GM18870 (cell line): Measurements from ENCODE around the gene RGS4.

Source experiments
- ATAC-seq: cut with Tn5 transposase; IDR thresholded peaks from one replicate; pipeline ENCODE4 v1.9.1; 2021; ENCODE audit warnings: moderate library complexity; ENCODE audit not compliant: unreplicated experiment

Gene RGS4

GRCh38 chr1:163094589-163094988, 25.4 kb downstream of the RGS4 start:
- no peak for ATAC-seq

DNA sequence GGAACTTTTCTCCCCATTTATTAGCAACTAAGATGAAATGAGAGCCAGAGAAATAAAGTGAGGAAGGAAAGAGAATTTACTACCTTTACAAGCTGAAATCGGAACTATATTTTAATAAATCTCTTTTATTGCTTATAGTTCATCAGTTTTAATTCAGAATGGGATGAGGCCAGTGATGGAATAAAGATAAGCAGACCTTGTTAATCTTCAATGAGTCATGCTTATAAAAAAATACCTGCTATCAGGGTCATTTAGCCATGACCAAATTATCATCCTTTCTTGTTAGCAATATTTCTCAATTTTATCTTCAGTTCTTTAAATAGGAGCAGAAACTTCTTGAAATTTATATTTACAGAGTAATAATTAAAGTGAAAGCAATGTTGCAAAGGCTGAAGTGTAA, 26.1 kb downstream of the RGS4 start:
- ATAC-seq = no peak

GRCh38 chr1:163102590-163102989, 33.4 kb downstream of the RGS4 start:
- no peak for ATAC-seq

DNA sequence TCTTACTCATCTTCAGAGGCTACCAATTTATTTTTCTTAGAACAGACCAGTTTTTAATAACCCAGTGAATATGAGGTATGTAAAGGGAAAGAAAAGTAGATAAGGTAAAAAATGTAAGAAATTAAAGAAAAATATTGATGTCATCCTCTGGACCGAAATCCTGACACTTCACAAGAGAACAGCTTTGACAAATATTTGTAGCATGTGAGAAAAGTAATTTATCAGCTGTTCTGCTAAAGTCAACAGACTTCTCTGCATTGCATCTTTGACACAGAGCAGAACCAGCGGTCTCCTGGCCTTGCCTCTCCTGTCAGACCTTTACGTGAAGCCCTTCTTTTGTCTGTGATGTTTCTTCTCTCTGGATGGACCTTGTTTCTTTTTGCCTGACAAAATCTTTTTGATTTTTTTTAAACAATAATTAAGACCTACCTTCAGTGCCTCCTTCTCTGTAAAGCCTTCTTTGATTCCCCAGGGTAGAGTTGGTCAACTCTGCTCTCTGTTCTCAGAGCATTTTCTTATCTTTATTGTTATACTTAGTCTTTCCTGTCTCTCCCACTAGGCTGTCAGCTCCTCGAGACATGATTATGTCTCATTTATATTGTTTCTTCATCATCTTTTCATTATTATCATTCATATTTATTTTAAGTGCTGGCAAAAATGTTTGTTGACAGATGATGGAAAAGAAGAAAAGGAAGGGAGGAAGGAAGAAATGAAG, 35.4 kb downstream of the RGS4 start:
- no peak for ATAC-seq

GRCh38 chr1:163106364-163106987, 37.3 kb downstream of the RGS4 start:
- ATAC-seq = no peak

DNA sequence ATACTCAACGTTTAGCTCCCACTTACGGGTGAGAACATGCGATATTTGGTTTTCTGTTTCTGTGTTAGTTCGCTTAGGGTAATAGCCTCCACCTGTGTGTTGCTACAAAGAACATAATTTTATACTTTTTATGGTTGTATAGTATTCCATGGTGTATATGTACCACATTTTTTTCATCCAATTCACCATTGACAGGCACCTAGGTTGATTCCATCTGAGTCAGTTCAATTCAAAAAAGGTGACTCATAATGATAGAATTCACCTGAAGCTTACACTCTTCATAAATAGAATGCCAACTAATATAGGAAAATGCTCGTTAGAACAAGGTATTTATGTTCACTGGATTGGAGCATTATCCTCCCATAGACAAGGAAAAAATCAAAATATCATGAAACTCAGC, 38.5 kb downstream of the RGS4 start:
- ATAC-seq = no peak

GRCh38 chr1:163115887-163116286, 46.7 kb downstream of the RGS4 start:
- no peak for ATAC-seq

DNA sequence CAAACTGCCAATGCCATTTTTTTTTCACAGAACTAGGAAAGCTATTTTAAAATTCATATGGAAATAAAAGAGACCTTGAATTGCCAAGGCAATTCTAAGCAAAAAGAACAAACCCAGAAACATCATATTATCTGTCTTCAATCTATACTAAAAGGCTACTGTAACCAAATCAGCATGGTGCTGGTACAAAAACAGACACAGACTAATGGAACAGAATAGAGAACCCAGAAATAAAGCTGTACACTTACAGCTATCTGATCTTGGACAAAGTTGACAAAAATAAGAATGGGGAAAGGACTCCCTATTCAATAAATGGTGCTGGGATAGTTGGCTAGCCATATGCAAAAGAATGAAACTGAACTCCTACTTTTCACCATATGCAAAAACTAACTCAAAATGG, 50.5 kb downstream of the RGS4 start:
- no peak for ATAC-seq

- no peak for ATAC-seq
Observed at GRCh38 chr1:163120372-163120771, 51.2 kb downstream of the RGS4 start.

DNA sequence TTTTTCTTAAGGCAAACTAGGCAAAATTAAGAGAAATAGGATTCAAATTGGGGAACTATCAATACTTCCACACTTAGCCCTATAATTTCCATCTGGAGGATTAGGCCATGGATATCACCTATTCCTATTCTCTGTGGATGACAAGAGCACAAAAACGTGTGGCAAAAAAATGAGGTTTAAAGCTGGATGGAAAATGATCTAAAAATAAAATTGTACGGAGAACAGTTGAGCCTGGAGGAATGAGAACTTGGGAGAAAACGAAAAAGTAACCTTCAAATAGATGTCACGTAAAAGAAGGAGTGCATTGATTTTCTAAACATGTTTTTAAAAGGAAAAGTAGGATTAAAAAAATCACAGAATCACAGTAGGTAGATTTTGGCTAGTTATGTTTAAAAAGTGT, 55.7 kb downstream of the RGS4 start:
- ATAC-seq = no peak
